ENCODE data around the gene GRID2IP.

DNA sequence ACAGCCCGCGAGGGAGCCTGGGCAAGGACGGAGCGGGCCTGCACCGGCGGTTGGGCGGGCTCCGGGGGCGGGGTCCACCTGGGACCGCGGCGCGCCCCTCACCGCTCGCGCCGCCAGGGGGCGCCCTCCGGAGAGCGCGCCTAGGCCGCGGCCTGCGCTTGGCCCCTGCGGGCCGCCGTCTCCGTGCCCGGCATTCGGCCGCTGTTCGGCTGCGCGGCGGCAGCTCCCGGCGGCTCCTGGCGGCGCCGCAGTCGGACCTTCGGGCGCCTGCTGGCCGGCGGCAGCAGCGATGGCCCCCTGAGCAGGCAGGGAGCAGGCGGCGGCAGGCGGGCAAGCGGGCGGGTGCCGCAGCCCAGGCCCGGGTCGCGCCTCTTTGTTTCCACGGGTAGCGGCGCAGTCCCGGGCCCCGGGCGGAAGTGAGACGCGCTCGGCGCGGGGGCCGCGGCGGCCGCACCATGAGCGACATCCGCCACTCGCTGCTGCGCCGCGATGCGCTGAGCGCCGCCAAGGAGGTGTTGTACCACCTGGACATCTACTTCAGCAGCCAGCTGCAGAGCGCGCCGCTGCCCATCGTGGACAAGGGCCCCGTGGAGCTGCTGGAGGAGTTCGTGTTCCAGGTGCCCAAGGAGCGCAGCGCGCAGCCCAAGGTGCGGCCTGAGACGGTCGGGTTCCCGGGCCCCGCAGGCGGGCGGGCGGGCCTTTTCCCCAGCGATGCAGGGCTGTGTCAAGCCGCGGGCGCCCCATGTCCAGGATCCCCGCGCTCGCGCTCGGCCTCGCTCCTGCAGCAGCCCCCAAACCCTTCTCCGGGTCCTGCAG is 38.8 kb upstream of the GRID2IP start, which contains the start of gene INTS15:
- TF ChIP-seq, protein P1, sequence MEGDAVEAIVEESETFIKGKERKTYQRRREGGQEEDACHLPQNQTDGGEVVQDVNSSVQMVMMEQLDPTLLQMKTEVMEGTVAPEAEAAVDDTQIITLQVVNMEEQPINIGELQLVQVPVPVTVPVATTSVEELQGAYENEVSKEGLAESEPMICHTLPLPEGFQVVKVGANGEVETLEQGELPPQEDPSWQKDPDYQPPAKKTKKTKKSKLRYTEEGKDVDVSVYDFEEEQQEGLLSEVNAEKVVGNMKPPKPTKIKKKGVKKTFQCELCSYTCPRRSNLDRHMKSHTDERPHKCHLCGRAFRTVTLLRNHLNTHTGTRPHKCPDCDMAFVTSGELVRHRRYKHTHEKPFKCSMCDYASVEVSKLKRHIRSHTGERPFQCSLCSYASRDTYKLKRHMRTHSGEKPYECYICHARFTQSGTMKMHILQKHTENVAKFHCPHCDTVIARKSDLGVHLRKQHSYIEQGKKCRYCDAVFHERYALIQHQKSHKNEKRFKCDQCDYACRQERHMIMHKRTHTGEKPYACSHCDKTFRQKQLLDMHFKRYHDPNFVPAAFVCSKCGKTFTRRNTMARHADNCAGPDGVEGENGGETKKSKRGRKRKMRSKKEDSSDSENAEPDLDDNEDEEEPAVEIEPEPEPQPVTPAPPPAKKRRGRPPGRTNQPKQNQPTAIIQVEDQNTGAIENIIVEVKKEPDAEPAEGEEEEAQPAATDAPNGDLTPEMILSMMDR (IDR thresholded peaks at IDR 0.05), result peak; percentile 99
- no peak for TF ChIP-seq ZFX (IDR thresholded peaks at IDR 0.05; ENCODE audit: borderline replicate concordance)

Data from 22Rv1 (cell line).